ENCODE results near the gene NTMT1. TPM values are rescaled to one million over a fixed set of nuclear protein-coding genes. Genes with fewer than 3 reads are reported as not detected.
"Not testable (repeated sequence)": the region's sequence is repeated elsewhere in the genome, so short reads cannot be mapped to it uniquely, and the experiment has no call there.

Gene NTMT1
- total RNA-seq, 1 experiment from 2014 or later = 87.1 TPM

GRCh38 chr9:129590466-129590865 is 35.5 kb upstream of the NTMT1 start:
- ChIA-PET CTCF (no interaction called here), POLR2A (ENCODE audit: low non-redundant PET) (no interaction called here)
- no peak overlapping the region for H3K4me3 ChIP-seq (ENCODE audit: low read depth, low read length, poor library complexity, severe bottlenecking)
- no peaks in the 10 kb centered on the region for H3K36me3 ChIP-seq (ENCODE audit: insufficient read depth, low read length, poor library complexity, severe bottlenecking)
- H3K4me1 ChIP-seq (ENCODE audit: insufficient read depth, low read length, poor library complexity, severe bottlenecking) = peaks cover 16% of the 10 kb centered on the region
- TF ChIP-seq CTCF (conservative IDR thresholded peaks at IDR 0.05; ENCODE audit: low read depth, low read length) = no peak
- no peak for TF ChIP-seq EZH2 (IDR thresholded peaks at IDR 0.05; ENCODE audit: borderline replicate concordance, low read depth, low read length, poor library complexity, severe bottlenecking)
- intact Hi-C loops (cut with micrococcal nuclease; ENCODE audit: unreplicated experiment) = no loop called here
- peak; percentile 57 for DNase-seq (ENCODE audit: low spot score)
- H3K27me3 ChIP-seq (replicated peaks; ENCODE audit: insufficient read depth, low read depth, low read length, poor library complexity) = no peaks in the 10 kb centered on the region
- no peak overlapping the region for H3K27ac ChIP-seq (ENCODE audit: low read depth, low read length, poor library complexity, severe bottlenecking)
- BruUV-seq (replicated peaks) = no TSS peak
- H3K9me3 ChIP-seq (ENCODE audit: low read depth, low read length, poor library complexity, severe bottlenecking) = no peaks in the 10 kb centered on the region

- no TSS peak for BruUV-seq (replicated peaks)
- ChIA-PET POLR2A (ENCODE audit: low non-redundant PET) (interaction anchor here (0.7 kb wide), 1 partner anchor 15 kb away, joined by 5 read pairs; no protein-coding TSS in a partner anchor), CTCF (no interaction called here)
- intact Hi-C loops (cut with micrococcal nuclease; ENCODE audit: unreplicated experiment) = no loop called here
- H3K36me3 ChIP-seq (ENCODE audit: insufficient read depth, low read length, poor library complexity, severe bottlenecking) = no peaks in the 10 kb centered on the region
- H3K27me3 ChIP-seq (replicated peaks; ENCODE audit: insufficient read depth, low read depth, low read length, poor library complexity) = no peaks in the 10 kb centered on the region
- H3K4me1 ChIP-seq (ENCODE audit: insufficient read depth, low read length, poor library complexity, severe bottlenecking) = peaks cover 13% of the 10 kb centered on the region
- no peaks in the 10 kb centered on the region for H3K9me3 ChIP-seq (ENCODE audit: low read depth, low read length, poor library complexity, severe bottlenecking)
- no peak for TF ChIP-seq EZH2 (IDR thresholded peaks at IDR 0.05; ENCODE audit: borderline replicate concordance, low read depth, low read length, poor library complexity, severe bottlenecking)
- TF ChIP-seq CTCF (conservative IDR thresholded peaks at IDR 0.05; ENCODE audit: low read depth, low read length) = no peak
- no peak for DNase-seq (ENCODE audit: low spot score)
- H3K4me3 ChIP-seq (ENCODE audit: low read depth, low read length, poor library complexity, severe bottlenecking) = no peak overlapping the region
- H3K27ac ChIP-seq (ENCODE audit: low read depth, low read length, poor library complexity, severe bottlenecking) = no peak overlapping the region
These were observed 34.0 kb upstream of the NTMT1 start for GRCh38 chr9:129591916-129592315.

- DNase-seq (ENCODE audit: low spot score); H3K9me3 ChIP-seq (ENCODE audit: low read depth, low read length, poor library complexity, severe bottlenecking); BruUV-seq (replicated peaks); H3K4me3 ChIP-seq (ENCODE audit: low read depth, low read length, poor library complexity, severe bottlenecking); H3K27me3 ChIP-seq (replicated peaks; ENCODE audit: insufficient read depth, low read depth, low read length, poor library complexity); intact Hi-C loops (cut with micrococcal nuclease; ENCODE audit: unreplicated experiment); H3K27ac ChIP-seq (ENCODE audit: low read depth, low read length, poor library complexity, severe bottlenecking); H3K36me3 ChIP-seq (ENCODE audit: insufficient read depth, low read length, poor library complexity, severe bottlenecking); CTCF ChIA-PET: not testable (repeated sequence)
- H3K4me1 ChIP-seq (ENCODE audit: insufficient read depth, low read length, poor library complexity, severe bottlenecking) = peaks cover 13% of the 10 kb centered on the region
- POLR2A ChIA-PET (ENCODE audit: low non-redundant PET) = interaction anchor here (1.0 kb wide), 1 partner anchor 405 kb away, joined by 3 read pairs; no protein-coding TSS in a partner anchor
These were observed 33.2 kb upstream of the NTMT1 start for GRCh38 chr9:129592790-129593189.

- POLR2A ChIA-PET (ENCODE audit: low non-redundant PET) = no interaction called here
- Histone ChIP-seq H3K9me3 (ENCODE audit: low read depth, low read length, poor library complexity, severe bottlenecking) (no peaks in the 10 kb centered on the region), H3K4me3 (ENCODE audit: low read depth, low read length, poor library complexity, severe bottlenecking) (no peak overlapping the region), H3K27me3 (replicated peaks; ENCODE audit: insufficient read depth, low read depth, low read length, poor library complexity) (no peaks in the 10 kb centered on the region), H3K4me1 (ENCODE audit: insufficient read depth, low read length, poor library complexity, severe bottlenecking) (peaks cover 13% of the 10 kb centered on the region), H3K27ac (ENCODE audit: low read depth, low read length, poor library complexity, severe bottlenecking) (no peak overlapping the region), H3K36me3 (ENCODE audit: insufficient read depth, low read length, poor library complexity, severe bottlenecking) (no peaks in the 10 kb centered on the region)
- no TSS peak for BruUV-seq (replicated peaks)
- no peak for DNase-seq (ENCODE audit: low spot score)
- TF ChIP-seq EZH2 (IDR thresholded peaks at IDR 0.05; ENCODE audit: borderline replicate concordance, low read depth, low read length, poor library complexity, severe bottlenecking) (no peak), CTCF (conservative IDR thresholded peaks at IDR 0.05; ENCODE audit: low read depth, low read length) (no peak)
- CTCF ChIA-PET = no interaction called here
- intact Hi-C loops (cut with micrococcal nuclease; ENCODE audit: unreplicated experiment) = no loop called here
These were observed 31.3 kb upstream of the NTMT1 start for GRCh38 chr9:129594632-129595031.
